AG09309 (cell line): ENCODE results near the gene PARD3B.

Experiments
- DNase-seq: peaks from one replicate; pipeline ENCODE4 v3.0.0-alpha.2; 2010; ENCODE audit warnings: low read depth
- H3K4me3 ChIP-seq: 2 replicates; pipeline ENCODE4 v1.5.1; 2011; ENCODE audit warnings: mild to moderate bottlenecking, low read depth, low read length, moderate library complexity; ENCODE audit not compliant: control insufficient read depth
- TF ChIP-seq, protein P1 (sequence below): IDR thresholded peaks from 2 replicates; pipeline ENCODE4 v1.5.1; 2011; ENCODE audit warnings: mild to moderate bottlenecking, low read depth, low read length, inconsistent platforms; ENCODE audit not compliant: insufficient read depth, control insufficient read depth; ENCODE audit errors: missing control alignments

The PARD3B gene

DNA sequence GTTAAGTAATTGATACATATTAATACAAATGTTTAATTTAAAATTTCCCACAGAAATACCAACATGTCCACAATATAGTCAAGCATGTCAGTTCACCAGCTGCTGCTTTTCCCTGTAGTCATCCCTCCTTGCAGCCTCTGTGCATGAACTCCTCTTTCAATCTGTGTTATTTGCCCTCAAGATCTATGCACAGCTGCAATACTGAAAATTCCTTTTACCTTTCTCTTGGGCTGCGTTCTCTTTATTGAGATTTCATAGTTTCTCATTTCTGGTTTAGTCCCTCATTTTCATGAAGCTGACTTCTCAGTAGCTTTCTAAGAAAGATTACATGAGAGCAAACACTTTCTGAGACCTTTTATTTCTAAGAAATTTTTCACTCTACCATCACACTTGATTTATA lies 464.9 kb downstream of the PARD3B start:
- DNase-seq = no peak
- no peak overlapping the region for H3K4me3 ChIP-seq
- TF ChIP-seq, protein P1, sequence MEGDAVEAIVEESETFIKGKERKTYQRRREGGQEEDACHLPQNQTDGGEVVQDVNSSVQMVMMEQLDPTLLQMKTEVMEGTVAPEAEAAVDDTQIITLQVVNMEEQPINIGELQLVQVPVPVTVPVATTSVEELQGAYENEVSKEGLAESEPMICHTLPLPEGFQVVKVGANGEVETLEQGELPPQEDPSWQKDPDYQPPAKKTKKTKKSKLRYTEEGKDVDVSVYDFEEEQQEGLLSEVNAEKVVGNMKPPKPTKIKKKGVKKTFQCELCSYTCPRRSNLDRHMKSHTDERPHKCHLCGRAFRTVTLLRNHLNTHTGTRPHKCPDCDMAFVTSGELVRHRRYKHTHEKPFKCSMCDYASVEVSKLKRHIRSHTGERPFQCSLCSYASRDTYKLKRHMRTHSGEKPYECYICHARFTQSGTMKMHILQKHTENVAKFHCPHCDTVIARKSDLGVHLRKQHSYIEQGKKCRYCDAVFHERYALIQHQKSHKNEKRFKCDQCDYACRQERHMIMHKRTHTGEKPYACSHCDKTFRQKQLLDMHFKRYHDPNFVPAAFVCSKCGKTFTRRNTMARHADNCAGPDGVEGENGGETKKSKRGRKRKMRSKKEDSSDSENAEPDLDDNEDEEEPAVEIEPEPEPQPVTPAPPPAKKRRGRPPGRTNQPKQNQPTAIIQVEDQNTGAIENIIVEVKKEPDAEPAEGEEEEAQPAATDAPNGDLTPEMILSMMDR = no peak

DNA sequence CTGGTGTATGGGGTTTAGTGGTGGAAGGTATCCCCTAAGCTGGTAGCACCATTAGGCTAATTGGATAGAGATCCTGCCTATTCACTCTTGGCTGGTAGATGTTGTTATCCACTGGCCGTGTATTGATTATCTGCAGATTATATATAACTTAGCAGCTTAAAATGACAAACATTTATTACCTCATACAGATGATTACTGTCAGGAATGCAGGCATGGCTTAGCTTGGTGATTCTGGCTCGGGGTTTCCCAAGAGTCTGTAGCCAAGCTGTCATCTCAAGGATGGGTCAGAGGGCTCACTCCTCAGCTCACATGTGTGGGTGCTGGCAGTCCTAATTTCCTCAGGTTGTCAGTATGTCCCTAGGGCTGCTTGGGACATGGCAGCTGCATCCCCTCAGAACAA lies 465.8 kb downstream of the PARD3B start:
- no peak overlapping the region for H3K4me3 ChIP-seq
- DNase-seq = no peak
- TF ChIP-seq, protein P1 = no peak

DNA sequence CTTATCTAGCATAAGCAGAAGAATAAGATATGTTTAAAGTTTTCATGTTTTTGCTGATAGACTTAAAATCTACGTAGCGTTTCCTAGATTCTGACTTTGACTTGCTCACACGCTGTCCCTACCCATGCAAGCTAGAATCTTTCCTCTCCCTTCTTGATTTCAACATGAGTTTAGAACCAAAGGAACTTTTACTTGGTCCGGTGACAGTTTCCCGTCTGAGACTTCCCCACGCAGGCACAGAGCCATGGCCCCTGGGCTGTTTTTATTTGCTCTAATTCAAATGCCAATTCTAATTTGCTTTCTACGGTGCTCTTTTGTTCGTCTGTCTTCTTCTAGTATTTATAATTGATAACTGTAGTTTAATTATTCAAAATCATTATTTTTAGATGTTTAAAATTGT lies 467.7 kb downstream of the PARD3B start:
- DNase-seq = no peak
- TF ChIP-seq, protein P1 = no peak
- H3K4me3 ChIP-seq = no peak overlapping the region

DNA sequence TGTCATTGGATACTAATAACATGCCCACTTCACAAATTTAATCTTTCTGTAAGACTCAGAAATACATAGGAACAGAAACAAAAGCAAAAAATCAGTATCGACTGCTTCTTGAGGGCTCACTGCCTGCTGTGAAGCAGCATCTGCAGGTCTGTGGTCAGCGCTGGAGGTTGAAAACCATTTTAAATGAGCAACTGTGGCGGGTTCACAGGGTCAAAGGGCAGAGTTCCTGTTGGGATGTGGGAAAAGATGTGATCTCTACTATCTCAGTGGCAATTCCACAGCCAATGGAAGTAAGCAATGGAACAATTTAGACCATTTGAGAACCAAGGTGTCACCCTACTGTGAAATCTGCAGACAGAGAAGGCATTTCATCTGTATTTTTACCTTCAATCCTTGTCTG lies 468.3 kb downstream of the PARD3B start:
- H3K4me3 ChIP-seq = no peak overlapping the region
- no peak for DNase-seq
- TF ChIP-seq, protein P1 = no peak

DNA sequence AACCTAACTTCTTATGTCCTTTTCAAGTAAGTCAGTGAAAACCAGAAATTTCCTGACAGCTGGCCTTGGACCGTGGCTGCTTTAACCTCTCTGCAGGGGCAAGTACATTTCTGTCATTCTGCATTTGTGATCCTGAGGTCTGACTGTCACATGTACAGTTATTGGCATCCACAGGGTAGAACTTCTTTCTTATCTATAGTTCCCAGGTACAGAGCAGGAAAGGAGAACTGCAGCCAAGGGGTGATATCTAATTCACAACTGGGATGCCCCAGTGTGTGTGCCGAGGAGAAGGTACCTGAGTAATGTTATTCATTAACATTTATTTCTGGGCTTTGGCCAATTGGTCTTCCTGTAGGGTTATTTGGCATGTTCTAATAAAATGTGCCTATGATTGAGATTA lies 468.9 kb downstream of the PARD3B start:
- no peak for DNase-seq
- TF ChIP-seq, protein P1 = no peak

DNA sequence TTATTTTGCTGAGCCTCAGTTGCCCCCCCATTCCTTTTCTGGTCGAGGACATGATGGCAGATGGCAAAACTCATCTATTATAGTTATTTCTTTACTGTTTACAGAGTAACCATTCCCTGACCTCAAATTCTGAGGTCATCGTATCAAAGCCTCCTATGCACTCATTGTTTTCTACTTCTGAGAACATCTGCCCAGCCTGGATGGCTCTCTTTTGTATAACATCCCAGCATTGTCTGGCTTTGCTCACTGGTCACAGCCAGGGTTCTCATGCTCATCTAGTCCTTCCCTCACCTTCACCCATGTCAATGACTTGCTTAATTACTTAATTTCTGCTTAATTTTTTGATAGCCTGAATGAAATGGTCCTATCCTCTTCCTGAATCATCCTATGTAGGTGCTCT lies 472.1 kb downstream of the PARD3B start:
- DNase-seq = no peak
- TF ChIP-seq, protein P1 = no peak
- no peak overlapping the region for H3K4me3 ChIP-seq

More for the DNA sequence above, 468.9 kb downstream of the PARD3B start:
- no peak overlapping the region for H3K4me3 ChIP-seq

DNA sequence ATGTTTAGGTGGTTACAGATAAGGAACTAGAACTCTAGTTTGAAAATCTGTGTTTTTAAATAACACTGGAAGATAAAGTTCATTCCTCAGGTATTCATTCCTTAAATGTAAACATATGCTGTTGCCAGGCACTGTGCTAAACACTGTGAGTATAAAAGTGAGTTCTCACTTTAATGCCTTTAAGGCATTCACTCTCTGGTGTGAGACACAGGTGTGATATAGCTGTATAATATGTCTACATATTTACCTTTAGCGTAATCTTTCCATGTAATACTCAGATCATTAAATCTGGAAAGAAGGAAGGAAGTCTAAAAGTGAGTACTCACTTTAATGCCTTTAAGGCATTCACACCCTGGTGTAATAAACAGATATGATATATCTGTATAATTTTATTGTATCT lies 472.6 kb downstream of the PARD3B start:
- TF ChIP-seq, protein P1 = no peak
- H3K4me3 ChIP-seq = no peak overlapping the region
- DNase-seq = no peak
